HG03575 (cell line): ENCODE measurements around the gene ATG16L2.
"Not testable (repeated sequence)": the region's sequence is repeated elsewhere in the genome, so short reads cannot be mapped to it uniquely, and the experiment has no call there.

Source experiments
- ATAC-seq: cut with Tn5 transposase; IDR thresholded peaks from one replicate; pipeline ENCODE4 v1.9.1; 2021; ENCODE audit not compliant: unreplicated experiment, insufficient number of reproducible peaks, low FRiP score; ENCODE audit errors: extremely low read depth

Gene ATG16L2

DNA sequence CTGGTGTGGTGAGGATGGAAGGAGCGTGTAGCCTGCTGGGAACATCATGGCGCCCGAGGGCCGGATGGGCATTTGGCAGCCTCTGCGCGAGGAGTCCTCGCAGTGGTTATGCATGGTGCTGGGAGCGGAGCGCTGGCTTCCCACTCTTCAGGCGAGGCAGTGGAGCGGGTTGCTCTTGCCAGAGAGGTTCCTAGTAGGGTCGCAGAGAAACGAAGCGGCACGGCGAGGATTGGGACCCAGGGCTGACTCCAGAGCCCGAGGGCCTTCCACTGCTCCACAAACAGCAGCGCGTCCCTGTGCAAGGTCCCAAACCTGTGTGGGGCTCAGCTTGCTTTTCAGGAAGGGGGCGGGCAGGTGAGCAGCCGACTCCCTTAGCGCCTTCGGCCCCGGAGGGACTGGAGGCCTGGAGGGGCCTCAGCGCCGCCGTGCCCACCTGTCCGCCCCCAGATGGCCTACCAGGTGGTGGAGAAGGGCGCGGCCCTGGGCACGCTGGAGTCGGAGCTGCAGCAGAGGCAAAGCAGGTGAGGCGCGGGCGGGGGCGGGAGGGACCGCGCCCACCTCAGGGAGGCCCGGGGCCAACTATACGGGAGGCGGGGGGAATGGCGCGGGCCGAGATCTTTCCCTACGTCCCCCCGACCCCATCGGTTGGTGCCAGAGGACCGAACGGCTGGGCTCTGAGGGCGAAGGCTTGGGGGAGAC is 7.2 kb downstream of the ATG16L2 start:
- ATAC-seq, result no peak

DNA sequence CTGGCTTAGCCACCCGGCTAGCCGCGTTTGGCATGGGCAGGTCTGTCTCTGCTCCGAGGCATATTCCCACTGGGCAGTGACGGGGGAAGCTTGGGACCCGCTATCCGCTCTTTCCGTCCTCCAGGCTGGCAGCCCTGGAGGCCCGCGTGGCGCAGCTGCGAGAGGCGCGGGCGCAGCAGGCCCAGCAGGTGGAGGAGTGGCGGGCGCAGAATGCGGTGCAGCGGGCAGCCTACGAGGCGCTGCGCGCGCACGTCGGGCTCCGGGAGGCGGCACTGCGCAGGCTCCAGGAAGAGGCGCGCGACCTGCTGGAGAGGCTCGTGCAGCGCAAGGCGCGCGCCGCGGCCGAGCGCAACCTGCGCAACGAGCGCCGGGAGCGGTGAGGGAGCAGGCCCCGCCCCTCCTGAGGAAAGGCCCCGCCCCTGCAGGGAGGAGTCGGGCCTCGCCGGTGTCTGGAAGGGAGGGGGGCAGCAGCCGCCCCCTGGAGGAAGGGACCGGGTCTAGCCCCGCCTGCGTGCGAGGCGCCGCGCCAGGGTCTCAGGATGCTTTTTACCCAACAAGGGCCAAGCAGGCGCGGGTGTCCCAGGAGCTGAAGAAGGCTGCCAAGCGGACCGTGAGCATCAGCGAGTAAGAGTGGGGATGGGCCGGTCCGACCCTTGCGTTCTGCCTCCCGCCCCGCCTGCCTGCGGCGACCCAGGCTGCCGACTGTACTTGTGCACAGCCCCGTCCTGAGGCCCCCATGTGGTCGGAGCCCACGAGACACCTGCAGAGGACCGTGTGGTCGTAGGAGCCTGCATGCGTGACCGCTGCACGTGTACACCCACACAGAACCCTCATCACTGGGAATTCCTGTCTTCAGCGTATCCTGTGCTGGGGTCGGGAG is 7.9 kb downstream of the ATG16L2 start:
- no peak for ATAC-seq

DNA sequence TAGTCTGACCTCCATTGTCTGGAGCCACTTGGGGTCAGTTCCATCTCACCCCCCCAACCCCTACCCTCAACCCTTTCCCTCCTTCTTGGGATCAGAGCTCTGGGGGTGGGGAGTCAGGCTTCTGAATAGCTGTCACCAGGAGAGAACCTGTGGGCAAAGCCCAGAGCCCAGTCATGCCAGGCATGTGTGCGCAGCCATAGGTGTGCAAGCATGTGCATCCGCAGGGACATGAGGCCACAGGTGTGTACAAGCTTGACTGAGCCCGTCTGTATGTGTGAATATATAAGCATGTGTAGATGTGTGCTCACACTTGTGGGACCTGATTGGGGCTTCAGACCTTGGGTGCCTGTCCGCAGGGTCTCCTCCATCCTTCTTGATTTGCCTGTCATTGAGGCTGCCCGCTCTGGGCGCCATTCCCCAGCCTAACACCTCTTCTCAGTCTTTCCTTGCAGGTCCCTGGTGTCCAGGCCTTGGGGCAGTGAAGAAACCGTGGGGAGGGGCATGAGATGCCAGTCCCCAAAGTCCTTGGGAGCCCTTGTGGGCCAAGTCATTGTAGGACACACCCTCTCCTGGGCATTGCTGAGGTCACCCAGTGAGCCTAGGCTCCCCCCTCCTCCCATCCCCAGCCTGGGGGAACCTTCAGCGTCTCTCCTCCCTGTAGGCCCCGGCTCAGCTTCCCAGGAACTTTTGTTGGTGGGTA is 9.0 kb downstream of the ATG16L2 start:
- no peak for ATAC-seq

DNA sequence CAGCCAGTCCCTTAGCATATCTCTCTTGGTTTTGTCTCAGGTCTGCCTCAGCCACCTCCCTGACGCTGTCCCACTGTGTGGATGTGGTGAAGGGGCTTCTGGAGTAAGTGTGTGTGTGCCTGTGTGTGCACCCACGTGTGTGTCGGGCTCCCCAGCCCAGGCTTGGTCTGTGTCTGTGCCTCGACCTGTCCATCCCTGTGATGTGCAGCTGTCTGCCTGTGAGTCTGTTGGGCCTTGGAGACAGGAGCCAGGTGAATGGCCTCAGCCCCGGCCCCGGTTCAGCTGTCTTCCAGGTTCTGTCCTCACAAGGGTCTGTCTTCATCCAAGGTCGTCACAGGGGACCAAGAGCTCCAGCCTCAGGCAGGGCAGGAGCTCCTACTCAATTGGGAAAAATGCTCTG is 9.8 kb downstream of the ATG16L2 start:
- no peak for ATAC-seq

DNA sequence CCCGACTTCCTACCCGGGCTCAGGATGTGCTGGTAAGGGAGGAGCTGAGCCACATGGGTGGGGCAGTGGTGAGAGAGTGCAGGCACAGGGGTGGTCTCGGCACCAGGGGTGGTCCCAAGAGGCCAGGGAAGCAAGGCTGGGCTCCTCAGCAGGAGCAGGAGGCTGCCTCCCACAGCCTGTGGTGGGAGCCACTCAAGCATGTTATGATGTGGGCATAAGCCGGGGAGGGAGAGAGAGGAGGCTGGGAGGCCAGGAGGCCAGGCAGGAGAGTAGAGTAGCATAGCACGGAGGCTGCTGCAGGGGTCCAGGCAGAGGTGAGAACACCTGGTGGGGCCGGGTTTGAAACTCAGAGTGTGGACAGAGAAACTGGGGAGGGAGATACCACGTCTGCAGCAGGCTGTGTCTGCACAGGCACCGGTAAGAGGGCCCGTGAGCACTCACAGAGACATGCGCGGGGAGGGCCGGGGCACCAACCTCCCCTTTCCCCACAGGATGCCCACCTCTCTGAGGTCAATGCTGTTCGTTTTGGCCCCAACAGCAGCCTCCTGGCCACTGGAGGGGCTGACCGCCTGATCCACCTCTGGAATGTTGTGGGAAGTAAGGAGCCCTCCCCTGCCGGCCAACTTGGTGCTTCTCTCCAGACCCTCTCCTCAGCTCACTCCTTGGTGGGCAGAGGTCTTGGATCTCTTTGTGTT is 10.7 kb downstream of the ATG16L2 start:
- ATAC-seq, result no peak

DNA sequence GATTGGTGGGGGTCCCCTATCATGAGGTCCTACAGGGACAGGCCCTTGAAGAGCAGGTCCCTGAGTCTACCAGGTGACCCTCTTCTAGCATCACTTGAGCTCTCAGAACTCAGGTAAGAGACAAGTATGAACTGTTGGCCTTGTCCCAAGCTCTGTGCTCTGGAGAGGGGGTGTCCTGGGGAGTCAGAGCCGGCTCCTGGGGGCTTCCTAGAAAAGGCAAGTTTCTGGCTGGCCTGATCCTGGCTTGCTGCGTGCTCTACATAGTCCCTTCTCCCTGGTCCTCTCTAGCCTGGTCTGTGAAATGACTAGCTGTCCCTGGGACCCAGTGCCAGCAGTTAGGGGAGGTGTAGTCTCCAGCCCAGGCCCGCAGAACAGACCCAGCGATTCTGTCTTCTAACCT is 11.4 kb downstream of the ATG16L2 start:
- ATAC-seq, result no peak

DNA sequence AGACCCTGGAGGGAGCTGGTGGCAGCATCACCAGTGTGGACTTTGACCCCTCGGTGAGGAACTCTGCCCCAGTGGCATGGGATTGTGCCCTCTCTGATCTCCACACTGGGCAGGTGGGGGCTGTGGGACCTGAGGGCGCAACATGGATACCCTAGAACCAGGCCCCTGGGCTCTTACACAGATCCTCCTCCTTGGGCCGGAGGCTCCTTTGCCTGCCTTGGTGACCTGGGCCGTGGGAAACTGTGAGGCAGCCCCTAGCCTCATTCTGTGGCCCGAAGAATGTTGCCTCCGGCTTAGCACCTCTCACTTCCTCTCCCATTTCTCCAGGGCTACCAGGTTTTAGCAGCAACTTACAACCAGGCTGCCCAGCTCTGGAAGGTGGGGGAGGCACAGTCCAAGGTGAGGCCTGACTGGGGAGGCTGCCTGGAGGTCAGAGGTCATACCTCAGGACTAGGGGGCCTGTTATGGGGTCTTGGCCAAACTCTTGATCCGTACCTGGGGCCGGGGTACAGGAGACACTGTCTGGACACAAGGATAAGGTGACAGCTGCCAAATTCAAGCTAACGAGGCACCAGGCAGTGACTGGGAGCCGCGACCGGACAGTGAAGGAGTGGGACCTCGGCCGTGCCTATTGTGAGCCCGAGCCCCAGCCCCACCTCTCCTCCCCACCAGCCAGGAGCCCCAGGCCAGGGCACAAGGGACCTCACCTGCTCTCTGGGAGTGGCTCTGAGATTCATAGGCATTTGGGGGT is 12.2 kb downstream of the ATG16L2 start:
- no peak for ATAC-seq

DNA sequence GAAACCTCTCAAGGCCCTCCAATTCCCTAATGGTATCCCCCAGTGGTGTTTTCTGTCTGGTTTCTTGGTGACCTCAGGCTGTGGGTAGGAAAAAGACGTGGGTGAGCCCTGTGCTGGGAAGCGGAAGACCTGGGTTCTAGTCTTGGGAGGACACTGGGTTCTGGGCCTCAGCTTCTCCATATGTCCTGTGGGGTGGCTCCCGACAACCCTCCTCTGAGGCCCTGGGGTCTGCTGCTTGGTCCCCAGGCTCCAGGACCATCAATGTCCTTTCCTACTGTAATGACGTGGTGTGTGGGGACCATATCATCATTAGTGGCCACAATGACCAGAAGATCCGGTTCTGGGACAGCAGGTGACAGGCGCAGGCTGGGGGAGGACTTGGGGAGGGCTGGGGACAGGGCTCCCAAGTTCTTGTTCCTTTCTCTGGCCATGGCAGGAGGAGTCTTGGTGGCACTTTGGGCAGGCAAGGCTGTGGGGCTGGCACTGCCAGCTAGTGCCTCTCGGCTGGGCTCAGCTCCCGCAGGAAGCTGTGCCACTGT is 12.8 kb downstream of the ATG16L2 start:
- no peak for ATAC-seq

DNA sequence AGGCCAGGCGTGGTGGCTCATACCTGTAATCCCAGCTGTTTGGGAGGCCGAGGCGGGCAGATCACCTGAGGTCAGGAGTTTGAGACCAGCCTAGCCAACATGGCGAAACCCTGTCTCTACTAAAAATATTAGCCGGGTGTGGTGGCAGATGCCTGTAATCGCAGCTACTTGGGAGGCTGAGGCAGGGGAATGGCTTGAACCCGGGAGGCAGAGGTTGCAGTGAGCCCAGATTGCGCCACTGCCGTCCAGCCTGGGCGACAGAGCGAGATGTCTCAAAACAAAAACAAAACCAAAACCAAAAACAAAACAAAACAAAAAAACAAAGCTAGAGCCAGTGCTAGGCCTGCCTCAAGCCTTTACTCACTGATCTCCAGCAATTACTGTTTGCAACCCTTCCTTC is 13.4 kb downstream of the ATG16L2 start:
- ATAC-seq, result not testable (repeated sequence)

DNA sequence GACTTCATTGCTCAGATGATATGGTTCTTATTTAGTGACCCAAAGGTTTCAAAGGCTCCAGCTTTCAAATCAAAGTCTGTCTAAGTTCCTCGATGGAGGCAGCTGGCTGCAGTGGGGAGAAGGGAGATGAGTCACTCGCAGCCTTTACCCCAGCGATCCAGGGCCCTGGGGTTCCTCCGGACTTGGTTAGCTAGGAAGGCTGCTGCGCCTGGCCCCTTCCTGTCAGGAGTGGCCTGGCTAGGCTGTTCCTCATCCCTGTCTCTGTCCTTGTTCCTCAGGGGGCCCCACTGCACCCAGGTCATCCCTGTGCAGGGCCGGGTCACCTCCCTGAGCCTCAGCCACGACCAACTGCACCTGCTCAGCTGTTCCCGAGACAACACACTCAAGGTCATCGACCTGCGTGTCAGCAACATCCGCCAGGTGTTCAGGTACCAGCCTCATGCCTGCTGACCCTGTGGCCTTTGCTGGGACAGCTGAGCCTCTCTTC is 13.9 kb downstream of the ATG16L2 start:
- ATAC-seq, result no peak

DNA sequence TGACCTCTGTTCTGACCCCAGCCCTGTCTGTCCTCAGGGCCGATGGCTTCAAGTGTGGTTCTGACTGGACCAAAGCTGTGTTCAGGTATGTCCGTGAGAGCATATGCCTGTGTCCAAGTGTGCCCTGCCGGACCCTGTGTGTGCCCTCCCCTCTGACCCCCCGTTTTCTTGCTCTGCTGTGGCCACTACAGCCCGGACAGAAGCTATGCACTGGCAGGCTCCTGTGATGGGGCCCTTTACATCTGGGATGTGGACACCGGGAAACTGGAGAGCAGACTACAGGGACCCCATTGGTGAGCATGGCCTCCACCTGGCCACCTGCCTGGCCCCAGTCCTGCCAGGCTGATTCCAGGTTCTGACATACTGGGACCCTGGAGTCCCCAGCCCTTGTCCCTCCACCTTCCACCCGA is 14.5 kb downstream of the ATG16L2 start:
- no peak for ATAC-seq

DNA sequence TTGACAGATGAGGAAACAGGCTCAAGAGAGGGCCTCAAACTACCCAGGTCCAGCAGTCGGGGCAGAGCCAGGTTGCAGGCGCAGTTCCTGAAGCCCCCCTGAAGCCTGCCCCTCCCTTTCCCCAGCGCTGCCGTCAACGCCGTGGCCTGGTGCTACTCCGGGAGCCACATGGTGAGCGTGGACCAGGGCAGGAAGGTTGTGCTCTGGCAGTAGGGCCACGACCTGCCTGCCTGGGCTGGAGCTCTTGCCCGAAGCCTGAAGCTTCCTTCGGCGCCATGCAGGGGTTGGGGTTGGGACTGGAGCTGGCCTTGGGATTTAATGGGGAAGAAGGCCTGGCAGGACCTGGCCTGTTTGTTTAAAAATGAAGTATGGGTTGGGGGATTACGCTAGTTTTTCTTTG is 15.0 kb downstream of the ATG16L2 start:
- ATAC-seq, result no peak

DNA sequence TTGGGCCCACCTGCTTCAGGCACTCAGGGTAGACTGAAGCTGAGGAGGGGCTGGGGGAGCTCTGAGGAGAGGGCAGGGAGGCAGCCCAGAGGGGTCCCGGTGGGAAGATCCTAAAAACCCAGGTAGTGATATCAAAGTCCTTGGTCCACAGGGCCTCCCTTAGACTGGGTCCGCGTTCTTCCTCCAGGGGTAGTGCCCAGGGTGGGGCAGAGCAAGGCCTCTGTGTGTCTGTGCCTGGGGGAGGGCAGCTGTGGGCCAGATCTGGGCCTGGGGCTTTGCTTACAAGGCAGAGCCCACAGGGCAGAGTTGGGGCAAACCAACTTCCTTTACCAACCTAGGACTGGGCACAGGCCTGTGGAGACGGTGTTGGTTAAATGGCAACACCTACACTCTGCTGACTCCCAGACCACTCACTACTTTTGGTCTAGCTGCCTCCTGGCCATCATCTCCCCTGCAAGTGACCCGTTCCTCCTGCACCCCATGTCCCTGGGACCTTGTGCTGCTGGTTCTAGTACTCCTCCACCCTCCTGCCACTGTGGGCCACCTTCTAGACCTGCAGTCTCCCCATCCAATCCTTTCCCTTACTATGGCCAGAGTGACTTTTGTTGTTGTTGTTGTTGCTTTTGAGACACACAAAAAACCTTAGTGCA is 15.8 kb downstream of the ATG16L2 start:
- ATAC-seq, result no peak

DNA sequence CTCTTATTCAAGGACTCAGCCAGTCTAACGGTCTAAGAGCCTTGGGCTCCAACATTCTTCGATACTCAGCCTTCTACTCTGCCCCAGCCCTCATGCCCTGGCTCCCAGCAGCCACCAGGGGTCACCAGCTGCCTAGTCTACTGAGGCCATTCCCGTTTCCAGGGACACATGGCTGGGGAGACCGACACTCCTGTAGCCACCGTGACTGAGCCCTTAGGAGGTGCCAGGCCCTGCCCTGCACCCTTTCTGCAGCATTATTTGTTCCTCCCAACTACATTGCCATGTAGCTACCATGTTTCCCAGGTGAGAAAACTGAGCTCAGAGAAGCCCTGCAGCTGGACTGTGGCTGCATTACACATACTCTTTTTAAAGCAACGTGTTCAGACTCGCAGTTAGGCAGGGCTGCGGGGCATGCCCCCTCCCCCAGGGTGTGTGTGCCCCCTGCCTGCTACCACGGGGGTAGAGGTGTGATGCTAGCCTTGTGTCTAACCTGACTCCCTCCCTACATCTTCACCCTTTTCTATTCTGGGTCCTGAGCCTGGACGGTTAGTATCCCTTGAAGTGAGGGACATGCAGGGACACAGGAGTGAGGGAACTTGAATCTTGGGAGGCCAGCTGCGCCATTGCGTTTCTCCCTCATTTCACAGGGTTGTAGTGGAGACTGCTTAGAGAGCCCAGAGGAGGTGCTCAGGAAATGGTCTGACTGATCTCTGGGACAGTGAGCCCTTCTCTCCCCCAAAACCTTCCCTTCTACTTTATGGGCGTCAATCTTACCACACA is 17.5 kb downstream of the ATG16L2 start:
- no peak for ATAC-seq

DNA sequence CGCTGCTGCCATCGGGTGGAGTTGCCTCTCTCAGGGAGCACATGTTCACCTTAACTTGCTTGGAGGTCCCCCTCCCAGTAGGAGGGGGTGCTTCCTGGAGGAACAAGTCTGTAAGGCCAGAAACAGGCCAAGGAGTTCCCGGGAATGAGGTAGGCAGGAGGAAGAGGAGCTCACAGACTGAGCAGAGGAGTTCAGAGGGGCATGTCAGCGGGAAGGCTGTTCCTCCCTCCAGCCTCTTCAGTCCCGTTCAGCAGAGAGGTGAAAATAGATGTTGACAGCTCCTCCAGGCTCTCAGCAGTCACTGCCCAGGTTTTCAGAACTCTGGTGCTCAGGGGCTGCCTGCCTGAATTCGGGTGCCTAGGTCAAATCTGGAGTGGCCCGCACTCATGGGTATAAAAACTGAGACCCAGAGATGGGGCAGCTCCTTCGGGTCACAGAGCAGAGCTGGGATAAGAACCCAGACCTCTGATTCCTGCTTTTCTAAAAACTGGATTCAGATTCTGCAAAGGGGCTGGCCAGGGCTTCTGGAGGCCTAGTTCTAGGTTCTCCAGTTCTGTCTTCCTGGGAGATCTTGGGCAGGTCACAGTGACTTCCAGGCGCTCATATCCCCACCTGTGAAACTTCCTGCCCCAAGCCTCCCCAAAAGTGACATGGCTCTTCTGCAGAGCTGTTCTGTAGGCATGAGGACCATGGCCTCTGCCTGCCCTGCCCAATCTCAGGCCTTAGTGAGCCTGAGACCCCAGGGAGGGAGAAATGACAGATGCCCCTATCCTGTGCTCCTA is 18.3 kb downstream of the ATG16L2 start:
- no peak for ATAC-seq

DNA sequence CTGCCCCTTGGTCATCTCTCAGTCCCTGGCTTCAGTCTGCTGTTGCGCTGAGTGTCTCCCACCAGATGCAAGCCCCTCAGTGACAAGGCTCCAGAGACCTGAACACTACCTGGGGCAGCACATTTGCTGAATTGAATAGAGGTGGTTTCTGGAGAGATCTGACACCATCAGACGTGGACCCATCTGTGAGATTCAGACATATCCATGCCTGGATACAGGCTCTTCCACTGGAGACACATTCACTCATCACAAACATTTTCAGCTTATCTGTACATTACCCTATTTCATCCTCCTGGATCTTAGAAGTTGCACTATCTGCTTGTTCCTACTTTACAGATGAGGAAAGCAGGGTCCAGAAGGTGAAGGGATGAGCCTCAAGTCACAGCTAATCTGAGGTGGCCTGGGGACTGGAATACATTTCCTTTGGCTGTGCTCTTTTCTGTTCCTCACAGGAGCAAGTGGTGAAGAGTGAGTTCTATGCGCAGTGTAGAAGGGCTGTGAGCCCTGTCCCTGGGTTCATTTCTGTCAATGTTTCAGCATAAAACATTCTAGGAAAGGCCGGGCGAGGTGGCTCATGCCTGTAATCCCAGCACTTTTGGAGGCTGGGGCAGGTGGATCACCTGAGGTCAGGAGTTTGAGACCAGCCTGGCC is 19.0 kb downstream of the ATG16L2 start:
- no peak for ATAC-seq
